Measurements from ENCODE around the gene DNAH11. TPM values are rescaled to one million over a fixed set of nuclear protein-coding genes. Genes with fewer than 3 reads are reported as not detected.
A peak's percentile ranks its signal among the peaks of the same experiment; 100 is the strongest.

The DNAH11 gene
- total RNA-seq, 6 donors from 2014 or later = 4.2 to 45.5 (median 12.0) TPM

DNA sequence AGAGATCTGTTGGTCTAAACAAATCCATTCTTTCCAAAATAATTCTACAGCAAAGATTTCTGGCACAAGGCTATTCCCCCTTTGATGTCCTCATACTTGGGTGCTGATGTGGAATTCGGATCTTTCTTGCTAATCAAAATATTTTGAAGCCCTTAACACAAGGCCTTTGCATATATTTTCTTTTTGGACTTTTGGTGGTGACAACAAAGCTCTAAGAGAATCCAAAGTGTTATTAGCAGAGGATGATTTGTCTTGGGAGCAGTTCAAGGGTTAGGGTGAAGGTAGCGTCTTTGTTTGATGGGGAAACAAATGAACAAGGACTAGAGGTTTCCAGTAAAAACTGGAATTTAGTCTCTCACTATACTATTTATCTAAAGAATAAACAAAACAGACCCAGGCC is 205.0 kb downstream of the DNAH11 start:
- no peak overlapping the region for H3K27ac ChIP-seq
- H3K36me3 ChIP-seq = no peaks in the 10 kb centered on the region
- no peak overlapping the region for H3K4me3 ChIP-seq
- 69 to 74% methylated on average over 2 of the region's 2 CpGs for WGBS, 2 donors
- no peak for ATAC-seq (ENCODE audit: low FRiP score in 2 of 2)
- no peaks in the 10 kb centered on the region for H3K27me3 ChIP-seq
- no peaks in the 10 kb centered on the region for H3K9me3 ChIP-seq
- DNase-seq = no peak
- no peak for TF ChIP-seq POLR2AphosphoS5 (IDR thresholded peaks at IDR 0.05)
- TF ChIP-seq, protein P1, sequence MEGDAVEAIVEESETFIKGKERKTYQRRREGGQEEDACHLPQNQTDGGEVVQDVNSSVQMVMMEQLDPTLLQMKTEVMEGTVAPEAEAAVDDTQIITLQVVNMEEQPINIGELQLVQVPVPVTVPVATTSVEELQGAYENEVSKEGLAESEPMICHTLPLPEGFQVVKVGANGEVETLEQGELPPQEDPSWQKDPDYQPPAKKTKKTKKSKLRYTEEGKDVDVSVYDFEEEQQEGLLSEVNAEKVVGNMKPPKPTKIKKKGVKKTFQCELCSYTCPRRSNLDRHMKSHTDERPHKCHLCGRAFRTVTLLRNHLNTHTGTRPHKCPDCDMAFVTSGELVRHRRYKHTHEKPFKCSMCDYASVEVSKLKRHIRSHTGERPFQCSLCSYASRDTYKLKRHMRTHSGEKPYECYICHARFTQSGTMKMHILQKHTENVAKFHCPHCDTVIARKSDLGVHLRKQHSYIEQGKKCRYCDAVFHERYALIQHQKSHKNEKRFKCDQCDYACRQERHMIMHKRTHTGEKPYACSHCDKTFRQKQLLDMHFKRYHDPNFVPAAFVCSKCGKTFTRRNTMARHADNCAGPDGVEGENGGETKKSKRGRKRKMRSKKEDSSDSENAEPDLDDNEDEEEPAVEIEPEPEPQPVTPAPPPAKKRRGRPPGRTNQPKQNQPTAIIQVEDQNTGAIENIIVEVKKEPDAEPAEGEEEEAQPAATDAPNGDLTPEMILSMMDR (IDR thresholded peaks at IDR 0.05) = no peak
- TF ChIP-seq EP300 (IDR thresholded peaks at IDR 0.05) = no peak
- TF ChIP-seq POLR2A (IDR thresholded peaks at IDR 0.05) = no peak
- H3K4me1 ChIP-seq = no peaks in the 10 kb centered on the region

DNA sequence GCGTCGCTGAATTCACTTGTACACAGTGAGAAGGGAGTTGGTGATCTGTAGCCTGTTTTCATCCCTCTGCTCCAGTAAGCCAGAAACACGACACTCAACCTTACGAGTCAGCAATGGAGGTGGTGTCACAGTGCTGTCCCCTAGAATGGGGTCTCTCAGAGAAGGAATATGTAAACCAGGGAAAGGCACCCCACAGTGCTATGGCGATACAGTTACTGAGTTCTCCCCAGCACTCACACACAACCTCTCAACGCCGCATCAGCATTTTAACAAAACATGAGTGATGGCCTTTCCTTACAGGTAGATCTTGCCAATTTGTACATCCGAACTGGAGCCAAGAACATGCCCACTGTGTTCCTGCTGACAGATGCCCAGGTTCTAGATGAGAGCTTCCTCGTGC is 206.5 kb downstream of the DNAH11 start:
- 85 to 86% methylated on average over 9 of the region's 9 CpGs for WGBS, 2 donors

DNA sequence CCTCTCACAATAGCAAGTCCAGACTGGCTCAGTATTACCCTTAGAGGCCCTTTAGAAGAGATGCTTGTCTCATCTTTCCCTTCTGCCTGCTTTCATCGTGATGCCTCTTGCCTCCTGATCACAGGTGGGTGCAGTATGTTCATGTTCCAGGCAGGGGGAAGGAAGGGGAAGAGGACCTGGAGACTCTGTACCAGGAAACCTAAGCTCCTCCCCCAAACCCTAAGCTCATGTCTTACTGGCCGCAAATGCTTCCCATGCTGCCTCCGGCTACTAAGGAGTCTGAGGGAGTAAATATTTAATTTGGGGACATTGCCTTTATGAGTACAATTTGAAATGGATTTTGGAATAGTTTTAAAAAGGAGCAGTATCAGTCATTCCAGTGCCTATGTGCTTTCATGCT is 210.2 kb downstream of the DNAH11 start:
- H3K4me1 ChIP-seq = no peaks in the 10 kb centered on the region
- WGBS, 2 donors = 79 to 86% methylated on average over 3 of the region's 3 CpGs
- no peaks in the 10 kb centered on the region for H3K36me3 ChIP-seq
- H3K27me3 ChIP-seq = no peaks in the 10 kb centered on the region
- no peaks in the 10 kb centered on the region for H3K9me3 ChIP-seq
- no peak for TF ChIP-seq EP300 (IDR thresholded peaks at IDR 0.05)
- no peak for TF ChIP-seq POLR2A (IDR thresholded peaks at IDR 0.05)
- TF ChIP-seq, protein P1 (IDR thresholded peaks at IDR 0.05) = no peak
- no peak for DNase-seq
- no peak for ATAC-seq (ENCODE audit: low FRiP score in 2 of 2)
- no peak overlapping the region for H3K4me3 ChIP-seq
- no peak overlapping the region for H3K27ac ChIP-seq

More for the DNA sequence above, 206.5 kb downstream of the DNAH11 start:
- DNase-seq = no peak
- Histone ChIP-seq H3K4me3 (no peak overlapping the region), H3K36me3 (no peaks in the 10 kb centered on the region), H3K9me3 (no peaks in the 10 kb centered on the region), H3K27ac (no peak overlapping the region), H3K27me3 (no peaks in the 10 kb centered on the region), H3K4me1 (no peaks in the 10 kb centered on the region)
- ATAC-seq (ENCODE audit: low FRiP score in 2 of 2) = no peak
- no peak for TF ChIP-seq EP300 (IDR thresholded peaks at IDR 0.05)
- TF ChIP-seq, protein P1 (IDR thresholded peaks at IDR 0.05) = no peak
- TF ChIP-seq POLR2A (IDR thresholded peaks at IDR 0.05) = no peak
- TF ChIP-seq POLR2AphosphoS5 (IDR thresholded peaks at IDR 0.05) = no peak

DNA sequence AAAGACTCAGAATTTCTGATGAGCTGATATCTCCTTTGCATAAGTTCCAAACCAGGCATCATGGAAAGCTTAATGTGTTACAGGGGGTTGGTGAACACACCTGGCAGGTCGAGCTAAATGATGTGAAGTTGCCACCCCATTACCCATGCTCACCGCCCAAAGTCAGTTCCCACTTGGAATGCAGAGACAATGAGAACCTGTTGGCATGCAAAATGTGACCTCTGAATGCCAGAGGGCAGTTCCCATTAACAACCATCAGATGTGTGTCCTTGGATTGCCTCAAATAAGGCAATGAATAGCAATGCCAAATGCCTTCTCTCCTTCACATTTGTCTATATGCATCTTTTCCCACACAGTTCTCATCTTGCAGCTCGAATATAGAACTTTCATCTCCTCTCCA is 212.1 kb downstream of the DNAH11 start:
- H3K27me3 ChIP-seq = no peaks in the 10 kb centered on the region
- no peaks in the 10 kb centered on the region for H3K36me3 ChIP-seq
- TF ChIP-seq, protein P1 (IDR thresholded peaks at IDR 0.05) = no peak
- TF ChIP-seq EP300 (IDR thresholded peaks at IDR 0.05) (no peak), POLR2AphosphoS5 (IDR thresholded peaks at IDR 0.05) (no peak), POLR2A (IDR thresholded peaks at IDR 0.05) (no peak)
- no peaks in the 10 kb centered on the region for H3K4me1 ChIP-seq
- WGBS, 2 donors = 70 to 79% methylated on average over 3 of the region's 3 CpGs
- H3K9me3 ChIP-seq = no peaks in the 10 kb centered on the region
- H3K4me3 ChIP-seq = no peak overlapping the region
- DNase-seq = no peak
- no peak for ATAC-seq (ENCODE audit: low FRiP score in 2 of 2)
- no peak overlapping the region for H3K27ac ChIP-seq

DNA sequence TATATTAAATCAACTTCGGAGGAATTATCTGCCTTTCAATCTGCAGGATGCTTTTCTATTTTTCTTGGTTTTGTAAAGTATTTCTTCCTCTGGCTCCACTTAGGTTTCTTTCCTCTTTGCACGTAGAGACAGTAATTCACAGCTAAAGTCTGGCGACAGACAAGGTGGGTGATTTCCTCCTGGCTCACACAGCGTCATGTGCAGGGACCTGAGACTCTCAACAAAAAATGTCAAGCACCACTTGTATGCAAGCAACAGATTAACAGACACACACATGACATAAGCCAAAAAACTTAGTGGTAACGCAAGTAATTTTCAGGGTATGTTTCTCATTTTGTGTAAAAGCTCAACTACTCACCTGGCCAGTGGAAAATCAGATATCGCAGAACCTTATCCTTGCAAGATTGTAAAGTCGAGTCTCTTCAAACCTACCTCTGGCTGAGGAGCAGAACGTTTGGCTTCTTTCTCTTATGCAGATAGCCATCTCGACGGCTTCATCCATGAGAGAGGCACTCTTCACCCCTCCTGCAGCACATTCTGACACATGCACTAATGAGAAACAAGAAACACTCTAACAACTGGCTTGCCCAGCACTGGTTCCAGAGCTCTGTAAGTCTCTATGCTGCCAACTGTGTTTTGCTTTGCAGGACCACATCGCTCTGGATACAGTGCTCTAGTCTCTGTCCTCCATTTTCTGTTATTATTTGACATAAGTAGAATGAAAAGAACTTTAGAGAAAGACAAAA is 214.9 kb downstream of the DNAH11 start:
- H3K4me3 ChIP-seq = no peak overlapping the region
- peak in 1 of 2 donors; percentile 70 for ATAC-seq (ENCODE audit: low FRiP score in 2 of 2)
- WGBS, 2 donors = 39 to 48% methylated on average over 11 of the region's 11 CpGs
- no peaks in the 10 kb centered on the region for H3K9me3 ChIP-seq
- no peak overlapping the region for H3K27ac ChIP-seq
- H3K36me3 ChIP-seq = no peaks in the 10 kb centered on the region
- TF ChIP-seq POLR2AphosphoS5 (IDR thresholded peaks at IDR 0.05) = no peak
- peak in 1 of 4 donors; percentile 59 for TF ChIP-seq EP300 (IDR thresholded peaks at IDR 0.05)
- H3K4me1 ChIP-seq = no peaks in the 10 kb centered on the region
- H3K27me3 ChIP-seq = no peaks in the 10 kb centered on the region
- peak in 1 of 2 donors; percentile 31 for DNase-seq

Data from upper lobe of left lung (tissue), 6 donors.